Transverse colon (tissue), 3 donors: ENCODE data around the gene BRD8.

Experiments used
- CTCF ChIP-seq, 5 experiments: fragments of 200-600 bp in 3 of 5; fragments of 450-650 bp in 2 of 5; sonication (generic) in 3 of 5; IDR thresholded peaks; 1 replicate in 2 of 5; 2 replicates in 3 of 5; pipeline ENCODE4 v1.5.1; 2016 to 2017; ENCODE audit warnings: antibody characterized with exemption in 5 of 5, inconsistent platforms in 3 of 5, mild to moderate bottlenecking in 2 of 5, moderate library complexity in 1 of 5
- EP300 ChIP-seq: sonication (generic); formaldehyde crosslinking; IDR thresholded peaks from one replicate; pipeline ENCODE4 v1.6.1; 2017; ENCODE audit warnings: antibody characterized with exemption, low read depth

GRCh38 chr5:138182808-138183207 is 4.4 kb upstream of the BRD8 start:
- TF ChIP-seq CTCF (IDR thresholded peaks at IDR 0.05) (no peak), EP300 (no peak)
